Activated CD4-positive, alpha-beta T cell treated with anti-CD3 and anti-CD28 coated beads, Interleukin-2, Interleukin-4, amounts not matched to agents 100 ng/mL and 50 ng/mL, durations not matched to agents 16 hours and 8 hours (primary cell): Measurements from ENCODE around the gene CLMP.
"Not testable (repeated sequence)": the region's sequence is repeated elsewhere in the genome, so short reads cannot be mapped to it uniquely, and the experiment has no call there.

Experiments
- DNase-seq: peaks from one replicate; pipeline ENCODE4 v3.0.0-alpha.2; 2020; ENCODE audit warnings: low spot score

The CLMP gene

DNA sequence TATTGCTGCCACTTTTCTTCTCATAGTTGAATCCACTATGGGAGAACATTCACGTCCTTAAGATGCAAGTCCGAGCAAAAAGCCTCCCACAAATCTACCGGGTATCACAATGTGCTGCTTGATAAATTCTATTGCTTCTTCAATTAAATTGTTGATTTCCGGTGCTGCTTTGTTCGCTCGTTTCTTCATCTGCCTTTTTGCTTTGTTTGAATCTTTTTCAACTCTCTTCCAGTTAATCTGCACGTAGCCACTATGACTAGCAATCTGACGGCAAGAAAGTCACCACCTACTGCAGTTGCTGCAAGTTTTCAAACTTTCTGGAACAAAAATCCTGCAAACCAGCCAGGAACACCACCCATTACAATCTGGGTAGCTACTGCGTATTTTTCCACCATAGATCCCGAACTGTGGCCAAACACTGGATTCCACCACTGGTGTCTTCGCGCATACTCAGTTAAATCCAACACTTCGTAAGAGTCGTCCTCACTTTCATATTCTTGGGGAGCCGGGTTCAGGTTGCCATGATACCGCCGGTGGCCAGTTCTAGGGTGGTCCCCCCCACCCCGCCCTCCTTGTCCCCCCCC lies 59.1 kb downstream of the CLMP start:
- DNase-seq = no peak

DNA sequence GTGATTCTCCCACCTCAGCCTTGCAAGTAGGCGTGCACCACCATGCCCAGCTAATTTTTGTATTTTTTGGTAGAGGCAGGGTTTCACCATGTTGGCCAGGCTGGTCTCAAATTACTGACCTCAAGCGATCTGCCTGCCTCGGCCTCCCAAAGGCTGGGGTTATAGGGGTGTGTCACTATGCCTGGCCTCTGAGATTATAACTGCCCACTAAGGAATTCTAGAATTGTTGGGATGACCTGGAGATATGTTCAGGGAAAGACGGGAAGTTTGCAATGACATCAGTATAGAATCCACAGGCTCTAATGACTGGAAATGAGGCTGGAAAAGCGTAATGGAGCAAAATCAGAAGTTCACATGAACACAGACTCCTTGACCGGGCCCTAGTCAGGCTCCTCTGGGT lies 62.2 kb downstream of the CLMP start:
- DNase-seq = no peak

DNA sequence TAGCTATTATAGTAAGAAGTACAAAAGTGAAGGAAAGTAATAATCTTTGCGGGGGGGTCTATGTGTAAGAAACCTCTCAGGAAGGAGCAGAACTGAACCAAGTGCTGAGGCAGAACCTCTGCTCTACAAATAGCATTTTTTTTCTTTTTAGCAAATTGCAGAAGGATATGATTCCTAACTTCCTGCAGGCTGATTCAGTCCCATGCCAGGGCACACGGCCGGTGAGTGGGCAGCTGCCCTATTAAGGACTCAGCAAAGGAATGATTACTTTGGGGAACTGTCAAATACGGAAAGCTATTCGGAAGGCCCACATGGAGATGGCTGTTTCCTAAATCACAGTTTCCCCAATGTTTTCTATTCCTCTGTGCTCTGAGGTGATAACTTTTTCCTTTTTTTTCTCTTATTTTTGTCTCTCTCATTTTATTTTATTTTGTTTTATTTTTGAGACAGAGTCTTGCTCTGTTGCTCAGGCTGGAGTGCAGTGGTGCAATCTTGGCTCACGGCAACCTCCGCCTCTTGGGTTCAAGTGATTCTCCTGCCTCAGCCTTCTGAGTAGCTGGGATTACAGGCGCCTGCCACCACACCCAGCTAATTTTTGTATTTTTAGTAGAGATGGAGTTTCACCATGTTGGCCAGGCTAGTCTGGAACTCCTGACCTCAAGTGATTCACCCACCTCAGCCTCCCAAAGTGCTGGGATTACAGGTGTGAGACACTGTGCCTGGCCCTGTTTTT lies 62.8 kb downstream of the CLMP start:
- DNase-seq = not testable (repeated sequence)

DNA sequence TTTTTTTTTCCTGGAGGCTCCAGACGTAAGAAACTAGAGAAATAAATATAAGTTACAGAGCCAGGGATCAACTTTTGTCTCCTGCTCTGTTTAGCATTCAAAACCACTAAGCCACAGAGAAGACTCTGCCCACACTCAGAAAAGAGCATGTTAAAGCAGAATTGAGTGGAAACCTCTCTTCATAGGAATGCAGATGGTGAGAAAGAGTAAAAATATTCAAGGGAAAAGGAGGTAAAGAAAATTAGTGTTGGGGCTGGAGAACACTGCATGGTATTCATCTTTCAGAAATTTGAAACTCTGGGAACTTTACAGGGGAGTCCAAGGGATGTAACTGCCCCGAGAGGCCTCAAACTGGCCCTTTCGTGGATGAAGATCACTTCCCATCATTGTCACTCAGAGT lies 65.1 kb downstream of the CLMP start:
- DNase-seq = no peak

DNA sequence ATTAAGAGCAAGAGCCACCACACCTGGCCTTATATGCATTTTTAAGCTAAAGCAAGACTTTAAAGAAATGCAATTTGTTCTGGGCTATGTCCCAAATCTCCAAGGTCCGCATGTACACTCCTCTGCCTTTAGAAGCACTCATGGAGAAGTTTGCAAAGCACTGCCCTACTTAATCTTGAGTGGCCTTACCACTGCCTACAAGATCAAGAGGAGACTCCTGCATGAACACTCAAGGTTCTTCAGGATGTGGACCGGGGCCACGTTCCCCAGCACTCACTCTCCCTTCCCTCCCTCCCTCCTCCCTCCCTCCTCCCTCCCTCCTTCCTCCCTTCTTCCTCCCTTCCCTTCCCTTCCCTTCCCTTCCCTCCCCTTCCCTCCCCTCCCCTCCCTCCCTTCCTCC lies 69.9 kb downstream of the CLMP start:
- no peak for DNase-seq

DNA sequence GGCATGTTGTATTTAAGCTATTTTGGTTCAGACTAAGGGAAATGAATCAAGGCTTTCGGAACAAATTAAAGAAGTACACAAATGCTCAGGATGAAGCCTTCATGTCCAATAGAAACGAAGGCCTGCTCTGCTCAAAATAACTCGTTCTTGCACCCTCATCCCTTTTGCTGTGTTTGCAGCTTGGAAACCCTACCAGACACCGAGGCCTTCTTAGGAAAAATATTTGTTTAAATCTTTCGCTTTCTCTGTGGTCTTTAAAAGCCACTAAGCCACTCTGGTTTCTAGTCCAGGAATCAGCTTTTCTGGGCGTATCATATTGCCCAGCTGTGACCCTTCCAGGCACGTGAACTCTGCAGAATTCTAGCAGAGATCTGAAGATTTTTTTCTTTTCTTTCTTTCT lies 72.2 kb downstream of the CLMP start:
- DNase-seq = no peak

DNA sequence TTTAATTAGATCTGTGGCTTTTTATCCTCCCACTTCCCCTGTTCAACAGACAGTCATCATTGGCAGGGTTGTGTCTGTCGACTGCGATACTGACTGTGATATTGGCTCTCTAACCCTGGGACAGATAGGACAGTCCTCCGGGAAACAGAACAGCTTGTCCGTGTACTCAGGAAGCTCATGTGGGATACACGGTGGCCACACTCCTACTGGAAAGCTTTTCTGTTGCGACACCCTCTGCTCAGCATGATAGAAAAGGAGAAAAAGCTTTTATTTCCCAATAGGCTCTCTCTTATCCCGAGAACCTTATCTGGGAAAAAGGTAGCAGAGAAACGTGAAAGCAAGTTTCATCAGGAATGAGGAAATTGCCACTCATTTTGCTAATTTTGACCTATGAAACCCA lies 72.7 kb downstream of the CLMP start:
- no peak for DNase-seq

DNA sequence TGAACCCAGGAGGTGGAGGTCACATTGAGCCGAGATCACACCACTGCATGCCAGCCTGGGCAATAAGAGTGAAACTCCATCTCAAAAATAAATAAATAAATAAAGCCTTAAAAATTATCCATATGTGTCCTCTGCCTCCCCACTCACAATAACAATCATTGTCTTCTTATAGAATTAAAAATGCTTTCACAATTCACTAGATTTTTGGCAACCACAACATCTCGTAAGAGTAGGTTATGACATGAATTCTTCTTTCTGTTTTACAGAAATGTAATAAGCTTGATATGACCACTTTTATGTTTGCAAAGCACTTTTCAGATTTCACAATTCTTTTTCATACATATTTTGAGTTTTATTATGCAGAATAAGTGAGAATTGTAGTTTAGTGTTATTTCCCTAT lies 78.6 kb downstream of the CLMP start:
- no peak for DNase-seq

DNA sequence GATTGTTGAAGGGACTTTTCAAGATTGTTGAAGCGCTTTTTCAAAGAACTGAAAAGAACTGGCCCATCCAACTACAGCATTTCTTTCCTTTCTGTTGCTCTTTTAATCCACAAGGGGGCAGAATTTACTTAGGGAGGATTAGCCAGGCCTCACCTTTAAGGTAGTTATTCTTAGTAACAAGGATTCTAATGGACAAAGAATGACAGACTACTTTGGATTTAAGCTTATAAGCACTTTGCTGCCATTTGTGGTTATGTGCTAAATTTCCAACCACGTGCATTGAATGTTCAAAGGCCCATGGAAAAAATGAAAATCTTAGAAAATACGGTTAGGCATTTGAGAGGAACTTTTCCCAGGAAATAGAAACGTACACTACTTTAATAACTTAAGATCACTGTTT lies 83.6 kb downstream of the CLMP start:
- DNase-seq = peak; percentile 64

DNA sequence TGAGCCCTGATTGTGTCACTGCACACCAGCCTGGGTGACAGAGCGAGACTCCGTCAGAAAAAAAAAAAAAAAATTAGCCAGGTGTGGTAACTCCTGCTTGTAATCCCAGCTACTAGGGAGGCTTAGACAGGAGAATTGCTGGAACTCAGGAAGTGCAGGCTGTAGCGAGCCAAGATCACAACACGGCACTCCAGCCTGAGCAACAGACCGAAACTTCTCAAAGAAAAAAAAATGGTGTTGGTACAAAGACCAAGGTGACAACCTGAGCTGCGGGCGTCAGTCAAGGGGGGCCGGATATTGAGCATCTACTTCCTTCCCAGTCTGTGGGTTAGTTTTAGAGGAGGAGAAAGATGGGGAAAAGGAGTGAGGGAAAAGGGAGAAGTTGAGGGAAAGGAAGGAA lies 84.7 kb downstream of the CLMP start:
- DNase-seq = no peak

DNA sequence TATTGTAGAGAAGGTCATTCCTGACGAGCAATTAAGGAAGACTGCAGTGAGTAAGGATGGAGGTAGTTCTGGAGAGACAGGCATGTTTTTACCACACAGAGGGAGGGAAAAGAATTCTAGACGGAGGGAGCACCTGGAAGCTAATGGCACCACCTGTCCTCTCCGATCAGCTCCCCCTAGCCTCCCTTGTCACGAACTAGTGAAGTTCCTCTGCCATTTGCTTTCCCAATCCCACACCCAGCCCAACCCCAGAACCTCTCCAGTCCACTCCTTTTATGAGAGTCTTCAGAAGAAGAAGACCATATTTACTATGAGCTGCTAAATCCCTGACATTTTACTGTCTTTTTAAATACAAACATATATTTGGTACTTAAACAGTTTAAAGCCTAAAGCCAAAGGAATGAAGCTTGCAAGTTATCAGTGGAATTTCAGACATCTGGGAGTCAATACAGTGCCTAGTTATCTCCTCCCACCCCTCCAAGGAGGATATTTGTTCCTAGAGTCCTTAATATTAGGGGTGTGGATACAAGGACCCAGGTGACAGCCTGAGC lies 87.0 kb downstream of the CLMP start:
- DNase-seq = no peak

DNA sequence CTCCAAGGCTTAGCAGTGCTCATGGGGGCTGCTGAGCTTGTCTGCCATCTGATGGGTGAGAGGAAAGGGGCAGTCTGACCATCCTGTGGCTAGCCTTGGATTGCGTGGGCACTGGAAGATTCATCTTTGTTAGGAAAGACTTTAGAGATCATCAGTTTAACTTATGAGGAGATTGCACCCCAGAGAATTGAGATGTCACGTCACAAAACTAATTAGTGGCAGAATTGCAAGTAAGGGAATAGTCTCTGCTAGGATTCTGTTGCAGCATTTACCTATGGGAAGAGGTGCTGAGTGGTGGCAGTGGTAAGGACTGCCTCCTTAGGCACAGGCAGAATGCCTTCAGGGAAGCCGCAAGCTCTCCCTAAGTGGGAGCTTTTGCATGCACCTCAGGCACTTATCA lies 90.4 kb downstream of the CLMP start:
- no peak for DNase-seq

DNA sequence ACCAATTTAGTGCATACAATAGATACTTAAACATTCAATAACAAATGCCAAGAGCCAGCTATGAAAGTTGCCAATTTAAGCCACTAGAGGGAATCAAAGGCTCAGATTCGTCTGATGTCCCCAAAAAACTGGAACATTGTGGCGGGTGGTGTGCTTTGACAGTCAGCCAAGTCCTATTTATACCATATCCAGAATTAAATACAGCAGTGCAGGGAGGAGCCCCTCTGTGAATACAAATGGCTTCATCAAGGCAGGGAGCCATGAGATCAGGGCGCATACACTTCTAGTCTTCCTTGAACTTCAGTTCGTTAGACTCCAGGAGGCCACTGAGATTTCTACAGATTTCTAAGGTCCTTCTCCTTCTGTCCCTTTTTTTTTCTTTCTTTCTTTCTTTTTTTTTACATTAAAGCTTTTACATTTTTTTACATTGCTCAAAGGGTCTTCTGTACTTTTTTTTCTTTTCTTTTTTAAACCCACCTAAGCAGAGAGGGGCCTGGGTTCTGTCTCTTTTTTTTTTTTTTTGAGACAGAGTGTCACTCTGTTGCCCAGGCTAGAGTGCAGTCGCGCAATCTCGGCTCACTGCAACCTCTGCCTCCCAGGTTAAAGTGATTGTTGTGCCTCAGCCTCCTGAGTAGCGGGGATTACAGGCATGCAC lies 91.6 kb downstream of the CLMP start:
- peak; percentile 50 for DNase-seq

DNA sequence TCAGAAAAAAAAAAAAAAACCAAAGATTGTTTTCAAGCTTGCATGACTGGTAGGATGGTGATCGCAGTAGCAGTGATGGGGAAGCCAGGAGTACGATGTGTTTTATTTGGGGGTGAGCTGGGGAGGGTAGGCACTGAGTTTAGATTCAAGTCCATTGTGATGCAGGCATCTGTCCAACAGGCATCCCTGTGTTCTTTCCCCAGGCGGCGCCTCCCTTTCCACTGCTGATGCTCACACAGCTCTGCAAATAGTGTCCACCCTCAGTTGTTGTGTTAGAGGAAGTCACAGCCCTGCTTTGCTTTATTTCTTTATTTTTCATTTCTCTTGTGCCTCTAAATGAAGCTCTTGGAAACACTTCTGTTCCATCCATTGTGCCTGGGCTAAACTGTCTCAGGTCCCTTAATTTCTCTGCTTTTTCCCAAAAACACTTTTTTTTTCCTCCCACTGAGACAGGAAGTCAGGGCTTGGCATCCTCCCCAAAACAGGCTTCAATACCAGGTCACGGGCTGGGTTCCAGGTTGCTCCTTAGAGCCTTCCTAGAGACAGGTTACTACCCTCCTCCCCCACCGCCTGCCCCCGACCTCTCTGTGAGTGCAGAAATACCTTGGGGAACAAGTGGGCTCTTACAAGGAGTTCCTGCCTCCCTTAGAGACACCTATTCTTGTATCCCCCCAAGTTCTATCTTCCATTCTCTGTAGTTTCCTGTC lies 94.5 kb downstream of the CLMP start:
- DNase-seq = no peak

DNA sequence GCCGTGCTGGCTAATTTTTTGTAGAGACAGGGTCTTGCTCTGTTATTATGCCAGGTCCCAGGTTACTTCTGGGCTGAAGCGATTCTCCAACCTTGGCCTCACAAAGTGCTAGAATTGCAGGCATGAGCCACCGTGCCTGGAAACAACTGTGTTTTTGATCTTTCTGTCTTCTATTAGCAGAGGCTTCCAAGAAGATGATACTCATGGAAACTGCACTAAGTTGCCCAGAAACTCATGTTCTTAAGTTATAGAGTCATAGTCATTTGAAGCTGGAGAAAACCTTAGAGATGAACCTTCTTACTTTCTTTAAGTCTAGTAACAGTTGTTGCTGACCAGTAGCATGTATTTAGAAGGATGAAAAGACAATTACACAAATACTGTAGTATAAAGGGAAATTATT lies 96.1 kb downstream of the CLMP start:
- DNase-seq = no peak

DNA sequence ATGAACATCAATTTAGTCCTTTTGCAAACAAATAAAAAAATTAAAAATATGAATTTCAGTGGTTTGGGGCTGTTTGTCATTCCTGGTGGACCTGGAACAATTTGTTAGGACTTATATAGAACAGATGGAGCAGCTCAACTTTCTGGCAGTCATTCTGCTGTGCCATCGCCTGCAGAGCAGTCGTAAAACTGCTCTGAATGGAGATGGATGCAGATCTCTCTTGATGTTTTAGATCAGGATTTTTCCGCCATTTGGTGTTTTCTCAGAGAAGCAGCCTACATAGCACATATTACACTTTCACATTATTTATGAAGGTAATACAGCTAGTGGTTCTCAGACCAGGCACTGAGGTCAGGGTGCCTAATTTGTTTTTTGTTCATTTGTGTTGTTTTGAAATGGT lies 101.3 kb downstream of the CLMP start:
- DNase-seq = no peak

DNA sequence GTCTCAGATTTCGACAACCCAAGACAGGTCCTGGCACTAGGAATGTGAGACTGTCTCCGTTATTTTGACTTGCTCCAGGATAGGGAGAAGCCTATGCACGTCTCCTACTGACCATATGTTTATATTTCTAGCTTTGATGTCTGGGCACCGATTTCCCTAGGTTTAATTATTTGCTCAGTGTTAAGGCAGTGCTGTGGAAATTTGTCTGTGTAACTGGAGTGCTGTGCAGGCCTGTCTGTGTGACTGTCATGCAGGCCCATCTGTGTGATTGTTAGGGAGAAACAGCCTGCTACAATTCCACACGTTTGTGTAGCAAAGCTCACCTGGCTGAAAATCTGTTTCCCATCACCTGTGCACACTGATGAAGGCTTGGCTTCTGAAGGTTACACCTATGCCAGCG lies 103.5 kb downstream of the CLMP start:
- no peak for DNase-seq

DNA sequence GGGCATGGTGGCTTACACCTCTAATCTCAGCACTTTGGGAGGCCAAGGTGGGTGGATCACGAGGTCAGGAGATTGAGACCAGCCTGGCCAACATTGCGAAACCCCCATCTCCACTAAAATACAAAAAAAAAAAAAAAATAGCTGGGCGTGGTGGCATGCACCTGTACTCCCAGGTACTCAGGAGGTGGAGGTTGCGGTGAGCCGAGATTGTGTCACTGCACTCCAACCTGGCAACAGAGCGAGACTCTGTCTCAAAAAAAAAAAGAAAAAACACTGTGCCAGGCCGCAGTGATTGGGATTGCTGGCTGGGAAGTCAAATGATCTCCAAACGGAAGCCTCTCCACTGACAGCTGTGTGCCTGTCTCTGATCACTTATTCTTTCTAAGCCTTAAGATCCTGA lies 104.9 kb downstream of the CLMP start:
- DNase-seq = not testable (repeated sequence)

DNA sequence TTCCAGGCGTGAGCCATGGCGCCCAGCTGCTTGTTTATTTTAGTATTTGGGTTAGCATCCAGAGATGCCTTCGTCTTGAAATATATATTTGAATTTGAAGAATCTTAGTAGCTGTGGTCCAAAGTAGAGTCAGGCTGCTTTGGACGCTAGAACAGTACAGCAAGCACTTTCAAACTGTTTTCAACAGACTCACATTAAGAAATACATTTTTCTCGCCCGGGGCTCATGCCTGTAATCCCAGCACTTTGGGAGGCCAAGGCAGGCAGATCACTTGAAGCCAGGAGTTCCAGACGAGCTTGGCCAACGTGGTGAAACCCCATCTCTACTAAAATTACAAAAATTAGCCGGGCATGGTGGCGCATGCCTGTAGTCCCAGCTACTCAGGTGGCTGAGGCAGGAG lies 106.2 kb downstream of the CLMP start:
- DNase-seq = not testable (repeated sequence)

DNA sequence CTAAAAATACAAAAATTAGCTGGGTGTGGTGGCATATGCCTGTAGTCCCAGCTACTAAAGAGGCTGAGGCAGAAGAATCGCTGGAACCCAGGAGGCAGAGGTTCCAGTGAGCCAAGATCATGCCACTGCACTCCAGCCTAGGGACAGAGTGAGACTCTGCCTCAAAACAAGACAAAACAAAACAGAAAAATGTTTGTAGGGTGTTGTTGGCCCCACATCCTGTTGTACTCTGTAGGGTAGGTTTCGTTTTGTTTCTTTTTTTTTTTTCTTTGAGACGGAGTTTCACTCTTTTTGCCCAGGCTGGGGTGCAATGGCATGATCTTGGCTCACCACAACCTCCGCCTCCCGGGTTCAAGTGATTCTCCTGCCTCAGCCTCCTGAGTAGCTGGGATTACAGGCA lies 107.4 kb downstream of the CLMP start:
- peak; percentile 64 for DNase-seq

DNA sequence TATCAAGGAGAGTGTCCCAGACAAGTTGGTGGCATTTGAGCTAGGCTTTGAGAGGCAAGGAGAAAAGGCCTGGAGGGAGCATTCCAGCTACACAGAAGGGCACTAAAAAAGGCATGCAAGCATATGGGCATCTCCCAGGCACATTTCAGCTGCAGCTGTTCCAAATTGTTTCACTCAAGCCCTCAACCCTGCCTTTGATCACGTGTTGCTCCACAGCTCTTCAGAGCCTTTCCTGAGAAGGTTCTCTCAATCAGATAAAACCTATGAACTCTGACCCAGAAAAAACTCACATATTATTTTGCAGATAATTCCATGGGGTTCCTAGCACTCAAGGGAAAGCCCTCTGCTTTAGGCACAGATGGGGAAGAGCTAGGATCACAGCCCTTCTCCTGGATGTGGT lies 108.7 kb downstream of the CLMP start:
- no peak for DNase-seq

DNA sequence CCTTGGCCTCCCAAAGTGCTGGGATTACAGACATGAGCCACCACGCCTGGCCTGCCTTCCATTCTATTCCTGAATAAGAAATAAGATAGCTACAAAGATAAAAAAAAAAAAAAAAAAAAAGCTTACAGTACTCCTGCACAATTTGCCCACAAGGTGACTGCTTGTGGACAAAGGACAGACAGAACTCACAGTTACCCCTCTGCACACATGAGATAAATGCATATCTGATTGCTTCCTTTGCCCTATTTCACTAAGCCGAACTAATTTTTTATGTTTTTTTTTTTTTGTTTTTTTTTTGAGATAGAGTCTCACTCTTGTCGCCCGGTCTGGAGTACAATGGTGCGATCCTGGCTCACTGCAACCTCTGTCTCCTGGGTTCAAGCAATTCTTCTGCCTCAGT lies 109.6 kb downstream of the CLMP start:
- no peak for DNase-seq

DNA sequence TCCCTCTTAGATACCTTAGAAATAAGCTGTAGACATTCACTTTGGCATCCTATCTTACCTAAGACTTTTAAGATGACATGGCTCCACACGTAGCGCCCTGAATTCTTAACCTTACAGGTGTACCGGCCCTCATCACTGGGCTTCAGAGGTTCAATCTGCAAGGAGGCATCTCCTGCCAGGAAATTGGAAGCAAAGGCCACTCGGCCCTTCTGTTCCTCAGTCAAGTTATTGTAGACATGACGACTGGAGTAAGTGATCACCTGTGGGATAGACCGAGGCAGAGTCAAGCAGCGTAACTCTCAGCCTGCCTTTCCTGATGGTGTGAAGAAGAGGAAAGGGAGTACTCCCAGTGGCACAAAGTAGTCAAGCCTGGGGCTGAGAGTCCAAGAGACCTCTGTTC lies 110.6 kb downstream of the CLMP start:
- no peak for DNase-seq
